ENCODE measurements around the gene GGA3. TPM values are rescaled to one million over a fixed set of nuclear protein-coding genes. Genes with fewer than 3 reads are reported as not detected.
"Not testable (repeated sequence)": the region's sequence is repeated elsewhere in the genome, so short reads cannot be mapped to it uniquely, and the experiment has no call there.

The GGA3 gene
- total RNA-seq, 2 experiments from 2014 or later = 80.2 to 86.1 TPM

- H3K4me3 Mint-ChIP-seq = no peak overlapping the region
- no peaks in the 10 kb centered on the region for H3K4me1 Mint-ChIP-seq
- peaks cover 33% of the 10 kb centered on the region for H3K36me3 Mint-ChIP-seq (ENCODE audit: low read depth)
- peak overlapping the region; percentile 3 for H3K27ac Mint-ChIP-seq
- no peaks in the 10 kb centered on the region for H3K27me3 Mint-ChIP-seq
- ChIA-PET POLR2A (no interaction called here), CTCF (interaction anchor here (0.6 to 1.9 kb wide), 6 partner anchors 12 to 220 kb away, joined by 3 to 11 read pairs (median 3); no protein-coding TSS in a partner anchor)
- no peaks in the 10 kb centered on the region for H3K9me3 Mint-ChIP-seq
- no peak for DNase-seq
Measured at GRCh38 chr17:75228305-75228704, 33.1 kb downstream of the GGA3 start.

- no peak for DNase-seq
- Mint-ChIP-seq H3K4me3 (no peak overlapping the region), H3K27ac (no peak overlapping the region), H3K36me3 (ENCODE audit: low read depth) (peaks cover 31% of the 10 kb centered on the region), H3K27me3 (no peaks in the 10 kb centered on the region), H3K9me3 (no peaks in the 10 kb centered on the region), H3K4me1 (no peaks in the 10 kb centered on the region)
- POLR2A ChIA-PET = no interaction called here
- CTCF ChIA-PET = interaction anchor here (0.6 to 0.7 kb wide), 4 partner anchors 12 to 1201 kb away, joined by 3 to 7 read pairs (median 3); no protein-coding TSS in a partner anchor
Measured at GRCh38 chr17:75227729-75228128, 33.7 kb downstream of the GGA3 start.

- Mint-ChIP-seq H3K4me3 (no peak overlapping the region), H3K9me3 (no peaks in the 10 kb centered on the region), H3K27ac (no peak overlapping the region), H3K27me3 (no peaks in the 10 kb centered on the region), H3K36me3 (ENCODE audit: low read depth) (peaks cover 30% of the 10 kb centered on the region), H3K4me1 (no peaks in the 10 kb centered on the region)
- CTCF ChIA-PET = interaction anchor here (2.7 kb wide), 1 partner anchor 46 kb away, joined by 9 read pairs; the partner anchor contains the start of gene MIF4GD
- DNase-seq = no peak
- POLR2A ChIA-PET = interaction anchor here (0.6 kb wide), 1 partner anchor 32 kb away, joined by 5 read pairs; no protein-coding TSS in a partner anchor
Measured at GRCh38 chr17:75225016-75225415, 36.4 kb downstream of the GGA3 start.

- H3K27ac Mint-ChIP-seq = no peak overlapping the region
- H3K4me1 Mint-ChIP-seq = peaks cover 1% of the 10 kb centered on the region
- POLR2A ChIA-PET = no interaction called here
- no peaks in the 10 kb centered on the region for H3K9me3 Mint-ChIP-seq
- H3K27me3 Mint-ChIP-seq = no peaks in the 10 kb centered on the region
- no peak for DNase-seq
- peaks cover 44% of the 10 kb centered on the region for H3K36me3 Mint-ChIP-seq (ENCODE audit: low read depth)
- no peak overlapping the region for H3K4me3 Mint-ChIP-seq
- CTCF ChIA-PET = interaction anchor here (0.6 to 1.6 kb wide), 6 partner anchors 9 to 1341 kb away, joined by 3 to 8 read pairs (median 4); partner anchors contain the start of gene MIF4GD
Measured at GRCh38 chr17:75219815-75220214, 41.6 kb downstream of the GGA3 start.

DNA sequence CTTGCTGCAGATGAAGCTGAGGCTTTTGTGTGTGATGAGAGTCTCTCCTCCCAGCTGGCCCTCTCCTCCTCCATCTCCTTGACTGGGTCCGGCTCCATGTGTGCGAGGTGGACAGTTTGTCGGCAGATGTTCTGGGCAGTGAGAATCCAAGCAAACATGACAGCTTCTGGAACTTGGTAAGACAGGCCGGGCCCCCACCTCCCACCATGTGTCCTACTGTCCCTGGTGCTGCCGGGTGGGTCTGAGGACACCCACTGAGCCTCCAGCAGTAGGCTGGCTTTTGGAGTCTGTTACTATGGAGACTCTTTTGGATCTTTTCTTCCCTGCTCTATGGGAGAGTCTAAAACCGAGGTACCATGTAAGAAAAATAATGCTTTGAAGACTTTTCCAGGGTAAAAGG is 43.3 kb downstream of the GGA3 start:
- Mint-ChIP-seq H3K4me1 (peaks cover 1% of the 10 kb centered on the region), H3K36me3 (ENCODE audit: low read depth) (peaks cover 48% of the 10 kb centered on the region), H3K9me3 (no peaks in the 10 kb centered on the region), H3K27me3 (no peaks in the 10 kb centered on the region), H3K4me3 (no peak overlapping the region), H3K27ac (no peak overlapping the region)
- ChIA-PET POLR2A (no interaction called here), CTCF (interaction anchor here (0.5 to 1.5 kb wide), 5 partner anchors 12 to 463 kb away, joined by 3 to 5 read pairs (median 4); no protein-coding TSS in a partner anchor)
- no peak for DNase-seq

- Mint-ChIP-seq H3K27me3 (no peaks in the 10 kb centered on the region), H3K36me3 (ENCODE audit: low read depth) (peaks cover 30% of the 10 kb centered on the region), H3K4me1 (peaks cover 28% of the 10 kb centered on the region), H3K27ac (no peak overlapping the region), H3K9me3 (no peaks in the 10 kb centered on the region), H3K4me3 (no peak overlapping the region)
- ChIA-PET CTCF (interaction anchor here (0.6 to 1.3 kb wide), 2 partner anchors 11 to 60 kb away, joined by 3 to 8 read pairs; no protein-coding TSS in a partner anchor), POLR2A (no interaction called here)
- DNase-seq = no peak
Measured at GRCh38 chr17:75209061-75209460, 52.3 kb downstream of the GGA3 start.

- ChIA-PET POLR2A (no interaction called here), CTCF (interaction anchor here (0.6 to 1.5 kb wide), 3 partner anchors 12 to 317 kb away, joined by 3 to 8 read pairs (median 5); no protein-coding TSS in a partner anchor)
- Mint-ChIP-seq H3K4me1 (peaks cover 28% of the 10 kb centered on the region), H3K9me3 (no peaks in the 10 kb centered on the region), H3K36me3 (ENCODE audit: low read depth) (peaks cover 28% of the 10 kb centered on the region), H3K27ac (peak overlapping the region; percentile 25), H3K4me3 (peak overlapping the region; percentile 43), H3K27me3 (no peaks in the 10 kb centered on the region)
- no peak for DNase-seq
Measured at GRCh38 chr17:75208161-75208560, 53.2 kb downstream of the GGA3 start.

- Mint-ChIP-seq H3K4me1 (peaks cover 28% of the 10 kb centered on the region), H3K36me3 (ENCODE audit: low read depth) (peaks cover 28% of the 10 kb centered on the region), H3K4me3 (peak overlapping the region; percentile 43), H3K27ac (peak overlapping the region; percentile 25), H3K9me3 (no peaks in the 10 kb centered on the region), H3K27me3 (no peaks in the 10 kb centered on the region)
- ChIA-PET CTCF (interaction anchor here (0.6 to 3.3 kb wide), 3 partner anchors 23 to 317 kb away, joined by 3 to 17 read pairs (median 5); no protein-coding TSS in a partner anchor), POLR2A (no interaction called here)
- DNase-seq = no peak
Measured at GRCh38 chr17:75207760-75208159, 53.6 kb downstream of the GGA3 start.

- POLR2A ChIA-PET = not testable (repeated sequence)
Measured at GRCh38 chr17:75207050-75207407, 54.4 kb downstream of the GGA3 start.

DNA sequence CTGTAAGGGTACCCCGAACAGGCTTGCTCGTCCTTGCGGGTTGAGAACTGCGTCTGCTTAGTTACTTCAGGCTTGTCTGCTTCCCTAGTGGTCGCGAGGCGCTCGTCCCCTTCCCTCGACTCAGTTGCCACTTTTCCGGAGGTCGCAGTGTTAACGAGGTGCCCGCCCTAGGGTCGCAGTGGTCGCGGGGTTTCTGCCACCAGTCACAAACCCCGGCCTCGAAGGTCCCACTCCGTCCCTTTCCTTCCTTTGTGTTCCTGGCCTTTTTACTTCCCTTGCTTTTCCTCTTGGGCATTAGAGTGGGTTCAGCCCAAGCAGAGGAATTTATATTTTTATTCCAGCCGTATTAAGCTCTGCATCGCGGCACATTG is 55.6 kb downstream of the GGA3 start:
- POLR2A ChIA-PET = interaction anchor here (0.5 to 1.1 kb wide), 4 partner anchors 28 to 55 kb away, joined by 3 to 4 read pairs (median 4); partner anchors contain the start of genes GGA3 and MRPS7

More at GRCh38 chr17:75207050-75207407, 54.4 kb downstream of the GGA3 start:
- DNase-seq, H3K9me3 Mint-ChIP-seq, H3K27me3 Mint-ChIP-seq: not testable (repeated sequence)
- Mint-ChIP-seq H3K4me3 (peak overlapping the region; percentile 98), H3K36me3 (ENCODE audit: low read depth) (peaks cover 28% of the 10 kb centered on the region), H3K4me1 (peaks cover 28% of the 10 kb centered on the region), H3K27ac (peak overlapping the region; percentile 100)
- CTCF ChIA-PET = interaction anchor here (1.2 to 3.3 kb wide), 3 partner anchors 17 to 93 kb away, joined by 3 to 17 read pairs (median 5); no protein-coding TSS in a partner anchor

DNA sequence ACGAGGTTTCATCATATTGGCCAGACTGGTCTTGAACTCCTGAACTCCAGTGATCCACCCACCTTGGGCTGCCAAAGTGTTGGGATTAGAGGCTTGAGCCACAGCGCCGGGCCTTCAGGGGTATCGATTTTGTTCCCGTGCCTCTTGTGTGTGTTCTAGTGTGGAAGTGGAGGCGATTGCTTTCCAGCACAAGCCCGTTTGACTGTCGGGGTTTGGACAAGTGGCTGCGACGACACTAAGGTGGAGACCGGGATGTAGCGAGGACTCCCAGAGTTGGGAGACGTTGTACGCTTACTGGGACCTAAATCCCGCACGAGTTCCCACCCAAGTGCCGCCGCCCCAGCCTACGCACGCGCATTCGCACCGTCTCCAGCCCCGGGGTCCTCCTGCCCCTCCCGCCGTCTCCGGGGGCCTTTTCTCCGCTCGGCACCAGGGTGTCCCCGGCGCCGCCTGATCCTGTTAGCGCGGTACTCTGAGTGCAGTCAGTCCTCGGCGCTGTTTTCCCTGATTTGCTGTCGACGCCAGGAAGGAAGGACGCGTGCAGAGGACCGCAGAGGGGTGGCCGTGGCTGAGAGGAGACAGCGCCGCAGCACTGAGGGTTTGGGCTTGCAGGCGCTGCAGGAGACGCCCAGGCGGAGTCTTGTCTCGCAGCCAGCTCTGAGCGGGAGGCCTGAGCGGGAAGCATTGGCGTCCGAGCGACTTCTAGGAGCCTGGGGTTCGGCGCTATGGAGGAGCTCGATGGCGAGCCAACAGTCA is 56.2 kb downstream of the GGA3 start, which contains the start of gene NUP85:
TSS of gene NUP85 (plus strand) at position 643 of the 756 bp plus-strand sequence. CDS start at position 726, 83 bp downstream.
- ChIA-PET POLR2A (interaction anchor here (0.5 to 1.1 kb wide), 4 partner anchors 29 to 56 kb away, joined by 3 to 4 read pairs (median 4); partner anchors contain the start of genes GGA3 and MRPS7), CTCF (interaction anchor here (0.6 to 4.9 kb wide), 7 partner anchors 10 to 451 kb away, joined by 3 to 47 read pairs (median 4); partner anchors contain the start of gene MIF4GD)
- Mint-ChIP-seq H3K4me3 (peak within 1 kb of the TSS; percentile 98), H3K36me3 (ENCODE audit: low read depth) (peaks cover 19% of the 10 kb centered on the region), H3K9me3 (no peaks in the 10 kb centered on the region), H3K27ac (peak within 1 kb of the TSS; percentile 100), H3K4me1 (peaks cover 30% of the 10 kb centered on the region), H3K27me3 (no peaks in the 10 kb centered on the region)
- DNase-seq = peak; percentile 93

More for the DNA sequence above, 55.6 kb downstream of the GGA3 start:
- H3K4me3 Mint-ChIP-seq = peak overlapping the region; percentile 98
- DNase-seq = no peak
- H3K27ac Mint-ChIP-seq = peak overlapping the region; percentile 100
- peaks cover 23% of the 10 kb centered on the region for H3K36me3 Mint-ChIP-seq (ENCODE audit: low read depth)
- no peaks in the 10 kb centered on the region for H3K9me3 Mint-ChIP-seq
- H3K4me1 Mint-ChIP-seq = peaks cover 30% of the 10 kb centered on the region
- CTCF ChIA-PET = interaction anchor here (0.6 to 3.3 kb wide), 7 partner anchors 9 to 451 kb away, joined by 3 to 17 read pairs (median 4); partner anchors contain the start of gene MIF4GD
- no peaks in the 10 kb centered on the region for H3K27me3 Mint-ChIP-seq

- Mint-ChIP-seq H3K4me3 (no peak overlapping the region), H3K27me3 (no peaks in the 10 kb centered on the region), H3K36me3 (ENCODE audit: low read depth) (no peaks in the 10 kb centered on the region), H3K9me3 (no peaks in the 10 kb centered on the region), H3K27ac (no peak overlapping the region), H3K4me1 (peaks cover 7% of the 10 kb centered on the region)
- DNase-seq = no peak
- CTCF ChIA-PET = interaction anchor here (0.6 to 5.9 kb wide), 6 partner anchors 10 to 86 kb away, joined by 3 to 47 read pairs (median 8); partner anchors contain the start of gene MIF4GD
- POLR2A ChIA-PET = no interaction called here
Measured at GRCh38 chr17:75199886-75200618, 61.4 kb downstream of the GGA3 start.
